ENCODE results near the gene GHR.

Gene GHR

GRCh38 chr5:42423285-42424165 is at the start of gene GHR:
TSS of gene GHR (plus strand) at chr5:42423439. CDS start at chr5:42565875, 142,436 bp downstream.
- DNase-seq (ENCODE audit: low read depth): no peak

DNA sequence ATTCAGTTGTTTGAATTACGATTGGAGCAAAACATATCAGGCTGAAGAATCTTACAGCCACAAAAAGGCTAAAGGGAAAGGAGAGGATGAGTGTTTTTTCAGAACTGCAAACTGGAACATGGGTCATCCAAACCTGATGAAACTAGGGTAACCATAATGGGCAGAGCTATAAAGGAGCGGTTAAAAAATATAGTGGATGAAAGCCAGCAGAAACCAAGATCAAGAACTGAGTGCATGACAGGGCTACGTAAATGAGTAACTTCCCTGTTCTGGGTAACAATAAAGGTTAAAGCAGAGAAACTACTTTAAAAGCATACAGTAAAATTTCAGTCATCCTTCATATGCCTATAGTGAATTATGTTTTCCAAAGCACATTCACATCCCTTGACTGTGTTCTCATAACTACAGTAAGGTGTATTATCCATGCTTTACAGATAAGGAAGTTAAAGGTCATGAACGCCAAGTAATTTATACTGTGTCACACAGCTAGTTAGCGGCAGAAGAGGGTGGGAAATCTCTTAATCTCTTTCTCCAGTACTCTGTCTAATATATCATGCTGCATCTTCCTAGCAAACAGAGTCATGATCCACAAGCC is 48.5 kb upstream of the GHR start:
- DNase-seq (ENCODE audit: low read depth): no peak

DNA sequence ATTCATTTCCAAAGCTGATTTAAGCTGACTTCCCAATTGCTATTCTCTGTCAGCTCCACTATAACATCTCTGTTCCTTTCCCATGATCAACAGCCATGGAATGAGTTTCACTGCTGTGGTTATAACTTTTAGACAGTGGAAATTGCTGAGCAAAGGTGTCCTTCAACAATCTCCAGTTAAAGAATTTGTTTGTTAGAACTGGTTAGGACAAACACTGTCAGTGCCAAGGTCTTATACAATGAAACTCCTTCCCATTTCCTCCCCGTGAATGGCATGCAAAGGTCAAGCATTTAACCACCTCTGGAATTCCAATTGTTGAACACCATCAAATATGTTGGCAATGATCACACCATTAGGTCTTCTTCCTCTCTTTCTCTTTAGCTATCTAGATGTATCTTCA is 45.7 kb upstream of the GHR start:
- no peak for DNase-seq (ENCODE audit: low read depth)

DNA sequence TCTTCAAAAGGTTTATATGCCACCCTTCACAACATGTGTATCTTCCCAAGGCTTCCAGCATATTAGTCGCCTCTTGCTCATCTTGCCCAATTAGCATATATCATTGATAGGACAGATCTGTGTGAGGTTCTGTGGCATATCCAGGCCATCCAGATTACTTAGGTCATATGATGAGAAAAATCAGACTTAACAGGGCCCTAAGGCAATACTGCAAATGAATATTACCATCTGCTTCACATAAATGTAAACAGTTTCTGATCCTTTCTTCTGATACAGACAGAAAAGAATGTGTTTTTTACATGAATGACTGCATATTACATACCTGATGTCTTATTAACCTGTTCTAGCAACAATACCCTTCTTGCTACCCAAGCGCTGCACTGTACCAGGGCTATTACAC is 41.3 kb upstream of the GHR start:
- DNase-seq (ENCODE audit: low read depth): no peak

- no peak for DNase-seq (ENCODE audit: low read depth)
Measured at GRCh38 chr5:42387563-42387962, 35.7 kb upstream of the GHR start.

GRCh38 chr5:42390115-42390514 is 33.1 kb upstream of the GHR start:
- no peak for DNase-seq (ENCODE audit: low read depth)

DNA sequence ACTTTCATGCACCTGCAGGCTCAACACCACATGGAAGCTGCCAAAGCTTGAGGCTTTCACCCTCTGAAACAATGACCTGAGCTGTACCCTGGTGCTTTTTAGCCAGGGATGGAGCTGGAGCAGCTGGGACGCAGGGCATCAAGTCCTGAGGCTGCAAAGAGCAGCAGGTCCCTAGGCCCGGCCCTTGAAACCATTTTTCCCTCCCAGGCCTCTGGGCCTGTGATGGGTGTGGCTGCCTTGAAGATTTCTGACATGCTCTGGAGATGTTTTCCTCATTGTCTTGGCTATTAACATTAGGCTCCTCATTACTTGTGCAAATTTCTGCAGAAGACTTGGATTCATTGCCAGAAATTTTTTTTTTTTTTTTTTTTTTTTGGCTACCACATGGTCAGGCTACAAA is 30.3 kb upstream of the GHR start:
- DNase-seq (ENCODE audit: low read depth): no peak

GRCh38 chr5:42396111-42396510 is 27.1 kb upstream of the GHR start:
- DNase-seq (ENCODE audit: low read depth): no peak

DNA sequence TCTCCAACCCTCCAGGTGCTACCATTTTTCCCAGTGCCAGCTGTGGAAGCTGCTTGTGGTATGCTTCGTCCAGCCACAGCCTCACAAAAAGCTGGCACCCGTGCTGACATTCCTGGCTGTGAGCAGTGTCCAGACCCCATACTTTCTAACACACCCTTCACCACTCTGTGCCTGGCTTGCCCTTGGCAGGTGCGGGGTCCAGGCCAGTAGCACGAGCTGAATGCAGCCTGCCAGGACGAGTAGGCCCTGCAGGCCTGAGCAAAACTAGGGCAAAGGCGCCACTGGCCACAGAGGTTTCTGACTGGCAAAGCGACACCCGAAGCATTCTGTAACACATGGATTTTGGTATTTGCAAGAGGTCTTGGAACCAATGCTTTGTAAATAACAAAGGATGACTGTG is 26.0 kb upstream of the GHR start:
- no peak for DNase-seq (ENCODE audit: low read depth)

DNA sequence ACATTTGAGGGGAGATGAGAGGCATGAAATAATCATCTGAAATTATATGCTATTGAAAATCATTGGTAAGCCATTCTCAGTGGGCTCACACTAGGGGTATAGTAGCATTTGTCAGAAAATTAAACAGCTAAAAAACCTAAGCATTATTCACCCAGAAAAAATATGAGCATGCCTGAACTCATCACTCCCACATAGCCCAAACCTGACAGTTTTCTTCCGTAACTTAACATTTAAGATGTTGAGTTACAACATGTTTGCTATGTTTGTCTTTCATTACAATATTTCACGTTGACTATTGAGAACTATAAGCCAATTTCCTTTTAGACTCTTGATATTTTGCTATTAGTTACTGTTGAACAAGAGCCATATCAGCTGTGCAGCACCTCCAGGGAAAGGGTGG is 23.5 kb upstream of the GHR start:
- DNase-seq (ENCODE audit: low read depth): no peak

- DNase-seq (ENCODE audit: low read depth): no peak
Measured at GRCh38 chr5:42400474-42400873, 22.8 kb upstream of the GHR start.

- DNase-seq (ENCODE audit: low read depth): no peak
Measured at GRCh38 chr5:42403236-42403635, 20.0 kb upstream of the GHR start.

GRCh38 chr5:42404366-42404765 is 18.9 kb upstream of the GHR start:
- DNase-seq (ENCODE audit: low read depth): no peak

DNA sequence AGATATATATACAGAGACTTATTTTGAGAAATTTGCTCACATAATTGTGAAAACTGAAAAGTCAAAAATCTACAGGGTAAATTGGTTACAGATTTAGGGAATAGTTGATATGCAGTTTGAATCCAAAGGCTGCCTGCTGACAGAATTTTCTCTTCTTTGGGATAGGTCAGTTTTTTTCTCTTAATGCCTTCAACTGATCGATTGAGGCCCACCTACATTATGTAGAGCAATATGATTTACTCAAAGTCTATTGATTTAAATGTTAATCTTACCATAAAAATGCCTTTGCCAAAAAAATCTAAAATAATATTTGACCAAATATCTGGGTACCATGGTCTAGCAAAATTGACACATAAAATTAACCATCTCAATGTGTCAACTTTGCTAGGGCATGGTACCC is 3.9 kb upstream of the GHR start:
- DNase-seq (ENCODE audit: low read depth): no peak

DNA sequence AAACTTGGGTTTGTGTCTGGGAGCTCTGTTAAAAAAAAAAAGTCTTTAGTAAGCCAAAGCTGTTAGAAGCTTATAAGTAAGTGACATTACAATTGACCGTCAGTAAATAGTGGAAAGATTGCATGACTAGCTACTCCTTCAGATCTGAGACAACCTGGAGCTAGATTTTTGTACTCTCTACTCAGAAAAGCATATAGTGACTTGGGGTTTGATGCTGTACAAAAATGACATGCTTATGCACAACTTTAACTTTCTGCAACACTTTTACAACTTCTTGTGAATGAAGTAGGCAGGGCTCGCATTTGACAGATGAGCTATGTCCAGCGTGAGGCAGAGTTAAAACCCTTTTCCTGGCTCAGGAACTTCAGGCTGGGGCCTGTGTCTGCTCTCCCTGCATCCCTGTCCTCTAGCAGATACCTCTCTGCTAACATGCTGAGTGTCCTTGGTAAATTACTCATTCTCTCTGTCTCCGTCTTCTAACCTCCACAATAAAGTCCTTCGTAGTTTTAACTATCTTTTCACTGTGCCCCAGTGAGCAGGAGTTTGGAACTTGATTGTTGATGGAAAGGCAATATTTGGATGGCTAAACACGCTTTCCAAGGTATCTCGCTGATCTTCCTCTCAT is 471 bp upstream of the GHR start:
- DNase-seq (ENCODE audit: low read depth): no peak

DNA sequence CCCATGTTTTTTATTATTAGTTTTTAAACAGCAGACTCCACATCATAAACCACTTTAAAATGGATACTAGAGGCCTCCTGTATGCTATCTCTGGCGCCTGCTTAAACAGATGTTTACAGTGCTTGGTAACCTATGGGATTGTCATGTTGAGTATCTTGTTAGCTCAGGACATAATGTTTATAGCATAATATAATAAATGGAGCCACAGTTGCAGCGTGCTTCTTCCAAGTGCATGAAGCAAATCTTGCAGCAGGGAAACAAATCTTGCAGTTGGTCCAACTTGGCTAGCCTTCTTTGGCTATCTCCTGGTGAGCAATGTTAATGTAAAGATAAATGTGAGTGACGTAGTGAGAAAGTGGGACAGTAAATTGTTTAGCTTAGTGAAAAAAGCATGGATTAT is 2.8 kb downstream of the GHR start:
- DNase-seq (ENCODE audit: low read depth): no peak

GRCh38 chr5:42429694-42430093 is 6.5 kb downstream of the GHR start:
- no peak for DNase-seq (ENCODE audit: low read depth)

GRCh38 chr5:42434047-42434724 is 10.9 kb downstream of the GHR start:
- DNase-seq (ENCODE audit: low read depth): no peak

DNA sequence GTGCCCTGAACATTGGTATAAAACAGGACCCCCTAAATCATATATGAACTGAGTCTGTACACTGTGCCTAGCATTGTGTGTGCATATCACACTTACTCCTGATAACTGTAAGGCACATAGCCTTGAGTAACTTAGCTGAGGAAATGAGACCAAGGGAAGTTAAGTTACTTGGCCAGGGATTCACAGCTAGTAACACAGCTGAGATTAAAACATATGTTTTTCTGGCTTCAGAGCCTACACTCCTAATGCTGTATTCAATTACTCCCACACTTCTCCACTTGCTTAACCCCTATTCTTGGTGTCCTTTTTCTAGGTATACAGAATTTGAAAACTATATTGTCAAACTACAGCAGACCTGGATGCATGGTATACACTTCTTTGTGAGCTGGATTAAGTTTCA is 12.8 kb downstream of the GHR start:
- DNase-seq (ENCODE audit: low read depth): no peak

DNA sequence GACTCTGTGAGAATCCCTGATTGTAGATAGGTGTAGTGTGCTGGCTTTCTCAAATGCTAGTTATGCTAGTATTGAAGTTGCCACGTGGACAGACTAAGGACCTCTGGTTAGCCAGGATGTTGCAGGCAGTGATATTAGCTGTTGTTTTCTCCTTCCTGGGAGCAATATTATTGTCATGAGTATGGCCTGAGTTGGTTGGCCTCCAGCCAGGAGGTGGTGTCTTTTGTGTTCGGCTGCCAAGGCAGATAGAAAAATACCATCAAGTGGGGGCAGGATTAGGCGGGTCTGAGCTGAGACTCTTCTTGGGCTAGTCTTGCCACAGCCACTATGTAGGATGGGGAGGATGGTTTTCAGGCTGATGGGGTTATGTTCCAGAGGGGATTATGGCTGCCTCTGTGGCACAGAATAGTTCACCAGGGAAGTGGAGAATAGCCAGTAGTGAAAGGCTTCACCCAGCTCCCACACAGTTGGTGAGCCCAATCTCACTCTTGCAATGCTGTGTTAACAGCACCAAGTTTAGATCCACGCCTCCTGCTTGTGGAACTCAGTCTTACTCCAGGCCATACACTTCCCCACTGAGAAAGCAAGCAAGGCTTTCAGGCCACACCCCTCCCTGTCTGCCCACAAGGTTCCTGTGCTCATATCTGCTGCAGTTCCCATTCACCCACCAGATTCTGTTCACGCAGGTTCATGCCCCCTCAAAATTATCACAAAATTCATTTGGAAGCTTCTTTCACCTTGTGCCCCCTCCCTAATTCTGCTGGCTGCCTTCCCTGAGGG is 31.2 kb downstream of the GHR start:
- DNase-seq (ENCODE audit: low read depth): no peak

DNA sequence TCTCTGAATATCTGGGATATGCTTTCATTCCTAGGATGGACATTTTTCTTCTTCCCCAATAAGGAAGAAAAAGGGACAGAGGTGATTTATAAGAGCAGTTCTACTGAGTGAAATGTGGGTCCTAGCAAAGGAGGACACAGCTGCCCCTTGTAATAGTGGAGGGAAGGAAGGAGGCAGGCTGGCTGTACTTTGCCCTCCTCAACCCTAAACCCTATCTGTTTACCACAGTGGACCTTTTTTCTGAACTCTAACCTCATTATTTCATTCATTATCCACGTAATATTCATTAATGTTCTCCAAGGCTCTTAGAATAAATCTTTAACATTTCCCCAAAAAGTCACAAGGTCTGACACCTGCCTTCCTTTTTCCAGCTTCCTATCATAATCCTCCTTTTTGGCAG is 37.8 kb downstream of the GHR start:
- DNase-seq (ENCODE audit: low read depth): no peak

- DNase-seq (ENCODE audit: low read depth): no peak
Measured at GRCh38 chr5:42461507-42461906, 38.3 kb downstream of the GHR start.
